NB4 (cell line): ENCODE measurements around the gene ZNF611.
A peak's percentile ranks its signal among the peaks of the same experiment; 100 is the strongest.
"Not testable (repeated sequence)": the region's sequence is repeated elsewhere in the genome, so short reads cannot be mapped to it uniquely, and the experiment has no call there.

Experiments used
- DNase-seq: peaks from one replicate; pipeline ENCODE4 v3.0.0; 2010; ENCODE audit warnings: low read depth
- H3K4me3 ChIP-seq: one replicate; pipeline ENCODE4 v1.5.1; 2011; ENCODE audit warnings: mild to moderate bottlenecking, low read depth, low read length, moderate library complexity
- CTCF ChIP-seq: IDR thresholded peaks from one replicate; pipeline ENCODE4 v1.5.1; 2012; ENCODE audit warnings: low read depth, low read length
- MAX ChIP-seq: IDR thresholded peaks from 2 replicates; pipeline ENCODE4 v1.6.1; 2011; ENCODE audit warnings: low read depth, low read length
- MYC ChIP-seq: IDR thresholded peaks from 2 replicates; pipeline ENCODE4 v1.6.1; 2011; ENCODE audit warnings: low read depth, low read length
- POLR2A ChIP-seq: IDR thresholded peaks from 2 replicates; pipeline ENCODE4 v1.6.1; 2011; ENCODE audit warnings: mild to moderate bottlenecking; ENCODE audit not compliant: insufficient read length; ENCODE audit errors: extremely low read depth

Gene ZNF611

GRCh38 chr19:52690369-52691214, 44.3 kb downstream of the ZNF611 start:
- peak overlapping the region; percentile 97 for H3K4me3 ChIP-seq
- peak; percentile 93 for DNase-seq
- TF ChIP-seq MAX: peak; percentile 59
- TF ChIP-seq CTCF: no peak
- TF ChIP-seq POLR2A: peak; percentile 79
- TF ChIP-seq MYC: peak; percentile 51

- TF ChIP-seq MAX: no peak
- TF ChIP-seq POLR2A: no peak
- no peak for TF ChIP-seq CTCF
- TF ChIP-seq MYC: no peak
- H3K4me3 ChIP-seq: peak overlapping the region; percentile 97
- DNase-seq: peak; percentile 45
These were observed 44.9 kb downstream of the ZNF611 start for GRCh38 chr19:52689843-52690368.

- peak overlapping the region; percentile 97 for H3K4me3 ChIP-seq
- DNase-seq: peak; percentile 48
These were observed 45.7 kb downstream of the ZNF611 start for GRCh38 chr19:52688925-52689796.

GRCh38 chr19:52688335-52688734, 46.5 kb downstream of the ZNF611 start:
- no peak for DNase-seq
- no peak overlapping the region for H3K4me3 ChIP-seq
- TF ChIP-seq MYC (no peak), MAX (no peak), POLR2A (no peak), CTCF (no peak)

- no peak for DNase-seq
- TF ChIP-seq POLR2A (no peak), MYC (no peak), CTCF (no peak)
- H3K4me3 ChIP-seq: no peak overlapping the region
These were observed 47.2 kb downstream of the ZNF611 start for GRCh38 chr19:52687684-52688083.

GRCh38 chr19:52685811-52686210, 49.0 kb downstream of the ZNF611 start:
- no peak overlapping the region for H3K4me3 ChIP-seq

GRCh38 chr19:52681216-52681615, 53.6 kb downstream of the ZNF611 start:
- H3K4me3 ChIP-seq, DNase-seq: not testable (repeated sequence)

More at GRCh38 chr19:52685811-52686210, 49.0 kb downstream of the ZNF611 start:
- TF ChIP-seq POLR2A: no peak
- TF ChIP-seq MYC: no peak
- no peak for DNase-seq
